Lung (tissue), 12 donors: Measurements from ENCODE around the gene HSD17B12. TPM values are rescaled to one million over a fixed set of nuclear protein-coding genes. Genes with fewer than 3 reads are reported as not detected.

ENCODE experiments used
- ATAC-seq: fragments of 200-7000 bp; cut with Tn5 transposase; one replicate; pipeline ENCODE4 v1.9.1; 2020; ENCODE audit warnings: moderate number of reproducible peaks; ENCODE audit not compliant: insufficient read depth, low FRiP score
- DNase-seq, 3 donors: peaks; one replicate each; pipeline ENCODE4 v3.0.0-alpha.2; 2013 to 2017
- H3K27ac ChIP-seq, 2 donors: one replicate each; pipeline ENCODE4 v1.5.1; 2013; ENCODE audit warnings: mild to moderate bottlenecking in 2 of 2, moderate library complexity in 2 of 2, control low read depth in 1 of 2, inconsistent platforms in 1 of 2, low read depth in 1 of 2, low read length in 1 of 2
- H3K27me3 ChIP-seq, 3 donors: one replicate each; pipeline ENCODE4 v1.5.1; 2013; ENCODE audit warnings: low read length in 2 of 3; ENCODE audit not compliant: control insufficient read depth in 3 of 3, insufficient read depth in 3 of 3
- H3K36me3 ChIP-seq, 4 donors: one replicate each; pipeline ENCODE4 v1.5.1; 2013; ENCODE audit warnings: low read length in 4 of 4, mild to moderate bottlenecking in 1 of 4, moderate library complexity in 1 of 4; ENCODE audit not compliant: control insufficient read depth in 4 of 4, insufficient read depth in 4 of 4
- H3K4me1 ChIP-seq, 5 donors: one replicate each; pipeline ENCODE4 v1.5.1; 2013; ENCODE audit warnings: low read length in 5 of 5, mild to moderate bottlenecking in 2 of 5, moderate library complexity in 1 of 5; ENCODE audit not compliant: control insufficient read depth in 5 of 5, insufficient read depth in 5 of 5
- H3K4me3 ChIP-seq: one replicate; pipeline ENCODE4 v1.5.1; 2013; ENCODE audit warnings: mild to moderate bottlenecking, control low read depth, moderate library complexity
- H3K9ac ChIP-seq, 2 donors: one replicate each; pipeline ENCODE4 v1.5.1; 2013; ENCODE audit warnings: low read length in 2 of 2, control low read depth in 1 of 2; ENCODE audit not compliant: insufficient read depth in 1 of 2
- H3K9me3 ChIP-seq, 4 donors: one replicate each; pipeline ENCODE4 v1.5.1; 2013; ENCODE audit warnings: low read length in 3 of 4, mild to moderate bottlenecking in 1 of 4, moderate library complexity in 1 of 4; ENCODE audit not compliant: control insufficient read depth in 4 of 4, insufficient read depth in 3 of 4
- WGBS, 2 donors: extraction: QIAGEN DNeasy Blood & Tissue Kit; methylation state at CpG; one replicate each; pipeline ENCODE4 v1.1.7; 2013; 5-methylcytosine and 5-hydroxymethylcytosine counted together
- polyA plus RNA-seq, 2 donors: library from polyadenylated mRNA; stranded (reverse); fragments of 200-250 nt; gene quantifications; one replicate each; pipeline ENCODE4 v1.2.1, GENCODE V29; 2013
- total RNA-seq, 2 donors: library from RNA; depleted of rRNA in 1 of 2; stranded (reverse); fragments of >200 nt in 1 of 2; gene quantifications; one replicate each; pipeline ENCODE4 v1.2.1, GENCODE V29; 2014 to 2021
- TF ChIP-seq, protein P1 (sequence below): IDR thresholded peaks from 2 replicates; pipeline ENCODE4 v1.5.1; 2012; ENCODE audit warnings: mild to moderate bottlenecking; ENCODE audit errors: control extremely low read depth, extremely low read depth
- donor health status: control.
- donor health status: control.
- donor health status: Bipolar disorder and iron deficiency.
- donor health status: healthy.
- donor health status: DM: yes; HTN: yes; CAD: no.

The HSD17B12 gene
- total and polyA plus RNA-seq, 4 donors: 37.3 to 118 (median 87.1) TPM

GRCh38 chr11:43803766-43804165 is 123.2 kb downstream of the HSD17B12 start:
- Histone ChIP-seq H3K36me3 (peaks cover 1 to 11% (median 7%) of the 10 kb centered on the region in 4 donors), H3K27me3 (no peaks in the 10 kb centered on the region), H3K9me3 (no peaks in the 10 kb centered on the region), H3K9ac (no peak overlapping the region), H3K4me3 (no peak overlapping the region), H3K4me1 (no peaks in the 10 kb centered on the region), H3K27ac (no peak overlapping the region)
- ATAC-seq: no peak
- WGBS, 2 donors: 49 to 74% methylated on average over 3 of the region's 3 CpGs
- DNase-seq: no peak
- TF ChIP-seq, protein P1, sequence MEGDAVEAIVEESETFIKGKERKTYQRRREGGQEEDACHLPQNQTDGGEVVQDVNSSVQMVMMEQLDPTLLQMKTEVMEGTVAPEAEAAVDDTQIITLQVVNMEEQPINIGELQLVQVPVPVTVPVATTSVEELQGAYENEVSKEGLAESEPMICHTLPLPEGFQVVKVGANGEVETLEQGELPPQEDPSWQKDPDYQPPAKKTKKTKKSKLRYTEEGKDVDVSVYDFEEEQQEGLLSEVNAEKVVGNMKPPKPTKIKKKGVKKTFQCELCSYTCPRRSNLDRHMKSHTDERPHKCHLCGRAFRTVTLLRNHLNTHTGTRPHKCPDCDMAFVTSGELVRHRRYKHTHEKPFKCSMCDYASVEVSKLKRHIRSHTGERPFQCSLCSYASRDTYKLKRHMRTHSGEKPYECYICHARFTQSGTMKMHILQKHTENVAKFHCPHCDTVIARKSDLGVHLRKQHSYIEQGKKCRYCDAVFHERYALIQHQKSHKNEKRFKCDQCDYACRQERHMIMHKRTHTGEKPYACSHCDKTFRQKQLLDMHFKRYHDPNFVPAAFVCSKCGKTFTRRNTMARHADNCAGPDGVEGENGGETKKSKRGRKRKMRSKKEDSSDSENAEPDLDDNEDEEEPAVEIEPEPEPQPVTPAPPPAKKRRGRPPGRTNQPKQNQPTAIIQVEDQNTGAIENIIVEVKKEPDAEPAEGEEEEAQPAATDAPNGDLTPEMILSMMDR: no peak

- no peak overlapping the region for H3K4me3 ChIP-seq
- no peak overlapping the region for H3K9ac ChIP-seq
- no peak overlapping the region for H3K27ac ChIP-seq
- H3K36me3 ChIP-seq: peaks cover 0 to 2% (median 2%) of the 10 kb centered on the region in 4 donors
- H3K9me3 ChIP-seq: no peaks in the 10 kb centered on the region
- ATAC-seq: no peak
- no peaks in the 10 kb centered on the region for H3K27me3 ChIP-seq
- TF ChIP-seq, protein P1: no peak
- DNase-seq: no peak
- no peaks in the 10 kb centered on the region for H3K4me1 ChIP-seq
- WGBS, 2 donors: 92 to 95% methylated on average over 3 of the region's 3 CpGs
Measured at GRCh38 chr11:43806976-43807375, 126.4 kb downstream of the HSD17B12 start.

- Histone ChIP-seq H3K36me3 (peaks cover 0 to 5% (median 2%) of the 10 kb centered on the region in 4 donors), H3K9ac (no peak overlapping the region), H3K9me3 (no peaks in the 10 kb centered on the region), H3K4me3 (no peak overlapping the region), H3K27ac (no peak overlapping the region), H3K27me3 (no peaks in the 10 kb centered on the region), H3K4me1 (no peaks in the 10 kb centered on the region)
- TF ChIP-seq, protein P1: no peak
- 93% methylated on average over 7 of the region's 7 CpGs for WGBS, 2 donors
- ATAC-seq (no peak), DNase-seq (peak in 2 of 3 donors; percentile 13 to 15)
Measured at GRCh38 chr11:43810929-43811596, 130.5 kb downstream of the HSD17B12 start.

- no peak for ATAC-seq
- TF ChIP-seq, protein P1: no peak
- no peaks in the 10 kb centered on the region for H3K27me3 ChIP-seq
Measured at GRCh38 chr11:43812471-43812870, 131.9 kb downstream of the HSD17B12 start.

More at GRCh38 chr11:43812471-43812870, 131.9 kb downstream of the HSD17B12 start:
- no peak for DNase-seq
- Histone ChIP-seq H3K9me3 (no peaks in the 10 kb centered on the region), H3K4me3 (no peak overlapping the region), H3K27ac (no peak overlapping the region), H3K9ac (no peak overlapping the region), H3K36me3 (peaks cover 0 to 4% (median 2%) of the 10 kb centered on the region in 4 donors), H3K4me1 (no peaks in the 10 kb centered on the region)
